Cardiac fibroblast (primary cell): ENCODE data around the gene GJD3.

Experiments used
- DNase-seq, 2 donors: peaks; one replicate each; pipeline versions ENCODE4 v3.0.0 to v3.0.0-alpha.2; 2010; ENCODE audit warnings: low read depth in 2 of 2
- H3K4me3 ChIP-seq, 2 donors: replicated peaks in 1 of 2; 1 replicate in 1 of 2; 2 replicates in 1 of 2; pipeline ENCODE4 v1.5.1; 2011; ENCODE audit warnings: low read depth in 2 of 2, low read length in 2 of 2, mild to moderate bottlenecking in 2 of 2, moderate library complexity in 1 of 2
- CTCF ChIP-seq: IDR thresholded peaks from one replicate; pipeline ENCODE4 v1.5.1; 2011; ENCODE audit warnings: low read depth, mild to moderate bottlenecking, low read length, inconsistent platforms

GJD3 gene

GRCh38 chr17:40315678-40316570 lies 48.6 kb downstream of the GJD3 start:
- no peak for DNase-seq
- peak overlapping the region in 1 of 2 donors; percentile 97 for H3K4me3 ChIP-seq
- TF ChIP-seq CTCF = no peak

- no peak overlapping the region for H3K4me3 ChIP-seq
- DNase-seq = no peak
- TF ChIP-seq CTCF = no peak
These were observed 49.3 kb downstream of the GJD3 start for GRCh38 chr17:40315206-40315605.

GRCh38 chr17:40314584-40314956 lies 50.0 kb downstream of the GJD3 start:
- DNase-seq = peak; percentile 84 to 96
- TF ChIP-seq CTCF = no peak
- H3K4me3 ChIP-seq = no peak overlapping the region

GRCh38 chr17:40313668-40314583 lies 50.6 kb downstream of the GJD3 start:
- DNase-seq = no peak
- no peak for TF ChIP-seq CTCF
- no peak overlapping the region for H3K4me3 ChIP-seq
